22Rv1 (cell line): Measurements from ENCODE around the gene MORC3.

Experiments used
- CTCF ChIP-seq: fragments of 450-650 bp; IDR thresholded peaks from 2 replicates; pipeline ENCODE4 v1.5.1; 2017; ENCODE audit warnings: mild to moderate bottlenecking
- ZFX ChIP-seq: fragments of 450-650 bp; IDR thresholded peaks from 2 replicates; pipeline ENCODE4 v1.6.1; 2017; ENCODE audit warnings: antibody characterized with exemption, borderline replicate concordance

GRCh38 chr21:36359185-36359584 lies 39.2 kb downstream of the MORC3 start:
- TF ChIP-seq CTCF, result no peak
- no peak for TF ChIP-seq ZFX
